K562 (cell line): ENCODE measurements around the gene PNPLA1. TPM values are rescaled to one million over a fixed set of nuclear protein-coding genes. Genes with fewer than 3 reads are reported as not detected.

Source experiments
- ATF4 ChIP-seq: fragments of 450-650 bp; formaldehyde crosslinking; IDR thresholded peaks from 2 replicates; pipeline ENCODE4 v1.4.0; 2022; ENCODE audit warnings: mild to moderate bottlenecking, moderate library complexity
- CHD2 ChIP-seq: IDR thresholded peaks from 2 replicates; pipeline ENCODE4 v1.6.1; 2011; ENCODE audit warnings: low read depth, low read length
- CREB3 ChIP-seq: fragments of 450-650 bp; conservative IDR thresholded peaks from 2 replicates; pipeline ENCODE4 v1.6.1; 2016; ENCODE audit warnings: missing genetic modification characterization, low read depth, mild to moderate bottlenecking, missing compliant biosample characterization, moderate library complexity
- EP400 ChIP-seq: fragments of 450-650 bp; IDR thresholded peaks from 2 replicates; pipeline ENCODE4 v1.6.1; 2017; ENCODE audit warnings: antibody characterized with exemption, mild to moderate bottlenecking, moderate library complexity
- ETV5 ChIP-seq: sonication (generic); formaldehyde crosslinking; IDR thresholded peaks from 2 replicates; pipeline ENCODE4 v1.4.0; 2020; ENCODE audit warnings: low read depth, mild to moderate bottlenecking, missing genetic modification reagents
- L3MBTL2 ChIP-seq: fragments of 450-650 bp; IDR thresholded peaks from 2 replicates; pipeline ENCODE4 v1.6.1; 2016; ENCODE audit warnings: mild to moderate bottlenecking, moderate library complexity
- MAFG ChIP-seq: fragments of 450-650 bp; conservative IDR thresholded peaks from 2 replicates; pipeline ENCODE4 v1.6.1; 2016; ENCODE audit warnings: missing genetic modification characterization, missing compliant biosample characterization
- MCM7 ChIP-seq, 2 experiments: fragments of 450-650 bp; IDR thresholded peaks; 2 replicates each; pipeline ENCODE4 v1.6.1; 2016 to 2018
- MIER1 ChIP-seq: fragments of 450-650 bp; IDR thresholded peaks from 2 replicates; pipeline ENCODE4 v1.6.1; 2016; ENCODE audit warnings: antibody characterized with exemption, mild to moderate bottlenecking, low read depth
- MTF1 ChIP-seq: fragments of 250-450 bp; sonication (Bioruptor Pico); IDR thresholded peaks from 2 replicates; pipeline ENCODE4 v1.9.0; 2021; ENCODE audit warnings: moderate library complexity, mild to moderate bottlenecking, inconsistent platforms, borderline replicate concordance
- NFE2 ChIP-seq: IDR thresholded peaks from 2 replicates; pipeline ENCODE4 v1.6.1; 2014; ENCODE audit warnings: antibody characterized with exemption, low read depth
- NFE2L1 ChIP-seq: fragments of 450-650 bp; IDR thresholded peaks from 2 replicates; pipeline ENCODE4 v1.6.1; 2016; ENCODE audit warnings: missing genetic modification characterization, low read depth, mild to moderate bottlenecking, missing compliant biosample characterization, moderate library complexity, borderline replicate concordance
- NFRKB ChIP-seq: fragments of 450-650 bp; IDR thresholded peaks from 2 replicates; pipeline ENCODE4 v1.6.1; 2016; ENCODE audit warnings: low read depth
- NUFIP1 ChIP-seq: fragments of 450-650 bp; IDR thresholded peaks from 2 replicates; pipeline ENCODE4 v1.6.1; 2018; ENCODE audit not compliant: partially characterized antibody
- PHF20 ChIP-seq: fragments of 450-650 bp; IDR thresholded peaks from 2 replicates; pipeline ENCODE4 v1.6.1; 2018; ENCODE audit not compliant: partially characterized antibody
- POLR2A ChIP-seq: fragments of 450-650 bp; conservative IDR thresholded peaks from 2 replicates; pipeline ENCODE4 v1.6.1; 2016
- TEAD2 ChIP-seq: fragments of 450-650 bp; IDR thresholded peaks from 2 replicates; pipeline ENCODE4 v1.6.1; 2016; ENCODE audit warnings: missing genetic modification characterization, control low read depth, missing compliant biosample characterization
- ZFP1 ChIP-seq: fragments of 450-650 bp; formaldehyde crosslinking; IDR thresholded peaks from 2 replicates; pipeline ENCODE4 v1.4.0; 2020; ENCODE audit warnings: mild to moderate bottlenecking, mixed read lengths
- ZNF184 ChIP-seq: sonication (generic); formaldehyde crosslinking; IDR thresholded peaks from 2 replicates; pipeline ENCODE4 v1.5.0; 2020; ENCODE audit warnings: missing genetic modification reagents
- ZNF24 ChIP-seq: fragments of 450-650 bp; IDR thresholded peaks from 2 replicates; pipeline ENCODE4 v1.6.1; 2016
- ZNF274 ChIP-seq: IDR thresholded peaks from 2 replicates; pipeline ENCODE4 v1.6.1; 2011; ENCODE audit warnings: low read depth, mild to moderate bottlenecking, low read length, moderate library complexity, borderline replicate concordance
- ZNF436 ChIP-seq: fragments of 250-450, 450-650 bp; sonication (Bioruptor Pico); formaldehyde crosslinking; IDR thresholded peaks from 2 replicates; pipeline ENCODE4 v1.7.0; 2020; ENCODE audit warnings: mild to moderate bottlenecking
- ZNF695 ChIP-seq: fragments of 450-650 bp; formaldehyde crosslinking; IDR thresholded peaks from 2 replicates; pipeline ENCODE4 v1.4.0; 2020; ENCODE audit warnings: mild to moderate bottlenecking, moderate library complexity
- polyA plus RNA-seq, 8 experiments: library from polyadenylated mRNA; depleted of rRNA in 4 of 8; stranded (reverse) in 5 of 8; unstranded in 3 of 8; fragments of >200 nt; fragmentation: Nextera tagmentation in 2 of 8; fragmentation: Illumina TruSeq in 1 of 8; extraction: Ambion mirVana in 2 of 8; extraction: Trizol in 1 of 8; gene quantifications; 2 replicates each; pipeline versions ENCODE4 v1.2.1 to v1.2.3, GENCODE V29; 2011 to 2014; ENCODE audit warnings: inconsistent platforms in 1 of 8, missing spikeins in 1 of 8
- total RNA-seq, 7 experiments: library from RNA; depleted of rRNA in 6 of 7; stranded (reverse); fragments of >200 nt in 6 of 7; fragmentation: Illumina TruSeq in 2 of 7; extraction: Trizol in 2 of 7; gene quantifications; 2 replicates each; pipeline versions ENCODE4 v1.2.1 to v1.2.3, GENCODE V29; 2011 to 2021; ENCODE audit warnings: low replicate concordance in 1 of 7
- TF ChIP-seq, protein P1 (sequence below): fragments of 250-450 bp; sonication (Bioruptor Pico); IDR thresholded peaks from 2 replicates; pipeline ENCODE4 v1.5.0; 2020; ENCODE audit warnings: mild to moderate bottlenecking, borderline replicate concordance
- TF ChIP-seq, protein P2 (sequence below): IDR thresholded peaks from 2 replicates; pipeline ENCODE4 v1.6.1; 2011; ENCODE audit warnings: borderline replicate concordance, low read depth, mild to moderate bottlenecking, moderate library complexity, low read length; ENCODE audit not compliant: insufficient read depth, poor library complexity, severe bottlenecking

PNPLA1 gene
- total and polyA plus RNA-seq, 9 of the 15 experiments (the other 6 are each of a cell fraction or from before 2014, with no cell fraction given): 0.04 to 0.27 (median 0.13) TPM; not detected in 2

DNA sequence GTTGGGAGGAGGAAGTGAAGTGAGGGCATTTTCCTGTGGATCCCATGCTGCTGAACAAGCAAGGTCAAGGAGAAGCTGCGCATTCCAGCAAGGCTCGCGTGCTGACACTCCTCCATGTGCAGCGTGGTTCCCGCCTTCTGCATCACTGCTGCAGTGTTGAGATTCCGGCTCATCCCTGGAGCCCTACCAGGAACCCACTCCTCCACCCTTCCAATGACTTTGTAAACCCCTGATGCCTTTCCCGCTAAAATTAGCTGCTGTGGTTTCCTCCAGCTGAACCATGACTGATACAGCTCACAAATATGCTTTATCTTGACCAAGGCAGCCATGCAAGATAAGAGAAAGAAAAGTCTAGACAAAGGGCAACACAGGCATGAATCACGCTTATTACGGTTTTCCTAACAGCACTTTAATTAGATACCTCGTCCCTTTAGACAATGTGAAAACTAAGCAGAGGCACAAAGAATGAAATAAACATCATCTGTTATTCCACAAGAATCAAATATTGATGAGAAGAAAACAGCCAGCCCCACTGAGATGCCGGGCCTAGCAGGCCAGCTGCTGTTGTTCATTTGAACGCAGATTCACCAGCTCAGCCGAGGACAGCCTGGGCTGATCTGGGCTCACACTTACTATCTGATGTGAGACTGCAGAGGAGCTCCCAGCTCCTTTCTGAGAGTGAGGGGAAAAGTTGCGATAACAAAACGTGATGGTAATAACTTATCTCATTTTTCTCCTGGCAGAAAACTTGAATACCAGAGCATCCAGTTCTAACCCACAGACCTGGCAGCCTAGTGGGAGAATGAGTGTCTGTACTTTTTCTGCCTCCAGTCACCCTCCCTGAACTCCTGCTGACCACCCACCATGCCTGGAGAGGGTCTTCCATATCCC, 81.1 kb downstream of the PNPLA1 start (continued):
- no peak for TF ChIP-seq NUFIP1
- no peak for TF ChIP-seq CHD2
- TF ChIP-seq MIER1: no peak
- no peak for TF ChIP-seq NFRKB
- TF ChIP-seq NFE2L1 (tag): no peak
- TF ChIP-seq ETV5 (CRISPR knock-in tag): peak; percentile 74
- no peak for TF ChIP-seq ZNF274
- TF ChIP-seq, protein P1, sequence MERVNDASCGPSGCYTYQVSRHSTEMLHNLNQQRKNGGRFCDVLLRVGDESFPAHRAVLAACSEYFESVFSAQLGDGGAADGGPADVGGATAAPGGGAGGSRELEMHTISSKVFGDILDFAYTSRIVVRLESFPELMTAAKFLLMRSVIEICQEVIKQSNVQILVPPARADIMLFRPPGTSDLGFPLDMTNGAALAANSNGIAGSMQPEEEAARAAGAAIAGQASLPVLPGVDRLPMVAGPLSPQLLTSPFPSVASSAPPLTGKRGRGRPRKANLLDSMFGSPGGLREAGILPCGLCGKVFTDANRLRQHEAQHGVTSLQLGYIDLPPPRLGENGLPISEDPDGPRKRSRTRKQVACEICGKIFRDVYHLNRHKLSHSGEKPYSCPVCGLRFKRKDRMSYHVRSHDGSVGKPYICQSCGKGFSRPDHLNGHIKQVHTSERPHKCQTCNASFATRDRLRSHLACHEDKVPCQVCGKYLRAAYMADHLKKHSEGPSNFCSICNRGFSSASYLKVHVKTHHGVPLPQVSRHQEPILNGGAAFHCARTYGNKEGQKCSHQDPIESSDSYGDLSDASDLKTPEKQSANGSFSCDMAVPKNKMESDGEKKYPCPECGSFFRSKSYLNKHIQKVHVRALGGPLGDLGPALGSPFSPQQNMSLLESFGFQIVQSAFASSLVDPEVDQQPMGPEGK (CRISPR knock-in tag): no peak
- TF ChIP-seq ZNF184: no peak
- TF ChIP-seq, protein P2, sequence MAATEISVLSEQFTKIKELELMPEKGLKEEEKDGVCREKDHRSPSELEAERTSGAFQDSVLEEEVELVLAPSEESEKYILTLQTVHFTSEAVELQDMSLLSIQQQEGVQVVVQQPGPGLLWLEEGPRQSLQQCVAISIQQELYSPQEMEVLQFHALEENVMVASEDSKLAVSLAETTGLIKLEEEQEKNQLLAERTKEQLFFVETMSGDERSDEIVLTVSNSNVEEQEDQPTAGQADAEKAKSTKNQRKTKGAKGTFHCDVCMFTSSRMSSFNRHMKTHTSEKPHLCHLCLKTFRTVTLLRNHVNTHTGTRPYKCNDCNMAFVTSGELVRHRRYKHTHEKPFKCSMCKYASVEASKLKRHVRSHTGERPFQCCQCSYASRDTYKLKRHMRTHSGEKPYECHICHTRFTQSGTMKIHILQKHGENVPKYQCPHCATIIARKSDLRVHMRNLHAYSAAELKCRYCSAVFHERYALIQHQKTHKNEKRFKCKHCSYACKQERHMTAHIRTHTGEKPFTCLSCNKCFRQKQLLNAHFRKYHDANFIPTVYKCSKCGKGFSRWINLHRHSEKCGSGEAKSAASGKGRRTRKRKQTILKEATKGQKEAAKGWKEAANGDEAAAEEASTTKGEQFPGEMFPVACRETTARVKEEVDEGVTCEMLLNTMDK: no peak
- TF ChIP-seq TEAD2: peak; percentile 58; the same call in 1 of the 2 replicates
- TF ChIP-seq PHF20: no peak
- TF ChIP-seq NFE2: peak; percentile 80
- TF ChIP-seq ZNF24: peak; percentile 71
- TF ChIP-seq MCM7 (IDR thresholded peaks at IDR 0.05): no peak
- no peak for TF ChIP-seq MTF1 (CRISPR knock-in tag)
- no peak for TF ChIP-seq CREB3 (tag)
- peak; percentile 27; the same call in 1 of the 2 replicates for TF ChIP-seq ATF4 (CRISPR knock-in tag)
- TF ChIP-seq ZNF695 (CRISPR knock-in tag): no peak
- no peak for TF ChIP-seq ZFP1
- TF ChIP-seq EP400: peak; percentile 51
- TF ChIP-seq POLR2A: no peak
- TF ChIP-seq ZNF436: no peak
- peak; percentile 57 for TF ChIP-seq MAFG (tag)
- TF ChIP-seq L3MBTL2: peak; percentile 98
